ENCODE results near the gene CLDN5. TPM values are rescaled to one million over a fixed set of nuclear protein-coding genes. Genes with fewer than 3 reads are reported as not detected.

Gene CLDN5
- total RNA-seq, 4 donors from 2014 or later, result 65.7 to 671 (median 224) TPM

- Histone ChIP-seq H3K4me3 (no peak overlapping the region), H3K27ac (peak overlapping the region; percentile 59 to 67), H3K27me3 (no peaks in the 10 kb centered on the region), H3K36me3 (no peaks in the 10 kb centered on the region), H3K9me3 (no peaks in the 10 kb centered on the region), H3K4me1 (peaks cover 0 to 9% of the 10 kb centered on the region in 2 donors)
- TF ChIP-seq POLR2A (IDR thresholded peaks at IDR 0.05), result no peak
- no peak for TF ChIP-seq CTCF (IDR thresholded peaks at IDR 0.05)
- DNase-seq, result no peak
- intact Hi-C loops (cut with DNase I; ENCODE audit: low total_unique reads), result no loop called here
Observed at GRCh38 chr22:19525666-19526065, 1.5 kb upstream of the CLDN5 start.

GRCh38 chr22:19525116-19525660, 978 bp upstream of the CLDN5 start:
- no peaks in the 10 kb centered on the region for H3K27me3 ChIP-seq
- DNase-seq, result no peak
- intact Hi-C loops (cut with DNase I; ENCODE audit: low total_unique reads), result no loop called here
- no peaks in the 10 kb centered on the region for H3K9me3 ChIP-seq
- no peaks in the 10 kb centered on the region for H3K36me3 ChIP-seq
- peak overlapping the region in 1 of 2 donors; percentile 14 for H3K4me3 ChIP-seq
- TF ChIP-seq CTCF (IDR thresholded peaks at IDR 0.05), result no peak
- no peak for TF ChIP-seq POLR2A (IDR thresholded peaks at IDR 0.05)
- H3K4me1 ChIP-seq, result peaks cover 0 to 9% of the 10 kb centered on the region in 2 donors
- peak overlapping the region; percentile 59 to 67 for H3K27ac ChIP-seq

GRCh38 chr22:19523240-19524169, 705 bp downstream of the CLDN5 start:
- H3K27me3 ChIP-seq, result no peaks in the 10 kb centered on the region
- intact Hi-C loops (cut with DNase I; ENCODE audit: low total_unique reads), result no loop called here
- peak overlapping the region; percentile 27 to 39 for H3K4me3 ChIP-seq
- peaks cover 0 to 9% of the 10 kb centered on the region in 2 donors for H3K4me1 ChIP-seq
- TF ChIP-seq CTCF (IDR thresholded peaks at IDR 0.05) (no peak), POLR2A (IDR thresholded peaks at IDR 0.05) (no peak)
- no peaks in the 10 kb centered on the region for H3K9me3 ChIP-seq
- H3K27ac ChIP-seq, result peak overlapping the region; percentile 46 to 83
- H3K36me3 ChIP-seq, result no peaks in the 10 kb centered on the region
- DNase-seq, result no peak

- TF ChIP-seq POLR2A (IDR thresholded peaks at IDR 0.05) (no peak), CTCF (IDR thresholded peaks at IDR 0.05) (no peak)
- Histone ChIP-seq H3K27ac (peak overlapping the region; percentile 46 to 83), H3K36me3 (no peaks in the 10 kb centered on the region), H3K4me1 (peaks cover 0 to 9% of the 10 kb centered on the region in 2 donors), H3K4me3 (peak overlapping the region; percentile 27 to 39), H3K9me3 (no peaks in the 10 kb centered on the region), H3K27me3 (no peaks in the 10 kb centered on the region)
- intact Hi-C loops (cut with DNase I; ENCODE audit: low total_unique reads), result no loop called here
- DNase-seq, result no peak
Observed at GRCh38 chr22:19522881-19523239, 1.4 kb downstream of the CLDN5 start.
